ENCODE results near the gene ZSWIM5. TPM values are rescaled to one million over a fixed set of nuclear protein-coding genes. Genes with fewer than 3 reads are reported as not detected.
"Not testable (repeated sequence)": the region's sequence is repeated elsewhere in the genome, so short reads cannot be mapped to it uniquely, and the experiment has no call there.

ZSWIM5 gene
- total and polyA plus RNA-seq, 4 donors = 0.67 to 2.9 (median 1.3) TPM

- Histone ChIP-seq H3K9me3 (ENCODE audit: control insufficient read depth in 4 of 4, low read length in 3 of 4) (no peaks in the 10 kb centered on the region), H3K36me3 (ENCODE audit: control insufficient read depth in 4 of 4, insufficient read depth in 3 of 4, low read depth in 1 of 4, low read length in 3 of 4) (no peaks in the 10 kb centered on the region), H3K27ac (ENCODE audit: low read depth in 1 of 2, low read length in 2 of 2) (no peak overlapping the region), H3K4me1 (ENCODE audit: control insufficient read depth in 4 of 4, insufficient read depth in 4 of 4, low read length in 3 of 4) (peaks cover 0 to 8% (median 4%) of the 10 kb centered on the region in 4 donors), H3K27me3 (ENCODE audit: control insufficient read depth in 4 of 4, insufficient read depth in 4 of 4, low read length in 3 of 4) (no peaks in the 10 kb centered on the region), H3K9ac (ENCODE audit: low read depth in 1 of 2, low read length in 2 of 2) (no peak overlapping the region), H3K4me3 (ENCODE audit: low read depth in 1 of 3, low read length in 3 of 3) (no peak overlapping the region)
- no peak for TF ChIP-seq FOXA2 (IDR thresholded peaks at IDR 0.05)
- no peak for TF ChIP-seq GABPA (IDR thresholded peaks at IDR 0.05 in 1 of 2, conservative IDR thresholded peaks at IDR 0.05 in 1 of 2)
- no peak for TF ChIP-seq ZBTB33 (IDR thresholded peaks at IDR 0.05)
- TF ChIP-seq, protein P1, sequence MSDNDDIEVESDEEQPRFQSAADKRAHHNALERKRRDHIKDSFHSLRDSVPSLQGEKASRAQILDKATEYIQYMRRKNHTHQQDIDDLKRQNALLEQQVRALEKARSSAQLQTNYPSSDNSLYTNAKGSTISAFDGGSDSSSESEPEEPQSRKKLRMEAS (IDR thresholded peaks at IDR 0.05) = no peak
- WGBS = 83% methylated on average over 1 of the region's 1 CpG
- no peak for DNase-seq (ENCODE audit: low spot score)
These were observed 34.8 kb downstream of the ZSWIM5 start for GRCh38 chr1:45171575-45171974.

GRCh38 chr1:45170151-45170742 is 36.2 kb downstream of the ZSWIM5 start:
- 95% methylated on average over 4 of the region's 4 CpGs for WGBS
- DNase-seq (ENCODE audit: low spot score) = no peak
- H3K4me3 ChIP-seq (ENCODE audit: low read depth in 1 of 3, low read length in 3 of 3) = no peak overlapping the region
- H3K36me3 ChIP-seq (ENCODE audit: control insufficient read depth in 4 of 4, insufficient read depth in 3 of 4, low read depth in 1 of 4, low read length in 3 of 4) = no peaks in the 10 kb centered on the region
- H3K9ac ChIP-seq (ENCODE audit: low read depth in 1 of 2, low read length in 2 of 2) = no peak overlapping the region
- H3K27me3 ChIP-seq (ENCODE audit: control insufficient read depth in 4 of 4, insufficient read depth in 4 of 4, low read length in 3 of 4) = no peaks in the 10 kb centered on the region
- peaks cover 0 to 8% (median 4%) of the 10 kb centered on the region in 4 donors for H3K4me1 ChIP-seq (ENCODE audit: control insufficient read depth in 4 of 4, insufficient read depth in 4 of 4, low read length in 3 of 4)
- no peaks in the 10 kb centered on the region for H3K9me3 ChIP-seq (ENCODE audit: control insufficient read depth in 4 of 4, low read length in 3 of 4)
- H3K27ac ChIP-seq (ENCODE audit: low read depth in 1 of 2, low read length in 2 of 2) = no peak overlapping the region
- TF ChIP-seq FOXA2 (IDR thresholded peaks at IDR 0.05) = no peak
- TF ChIP-seq HNF4A (conservative IDR thresholded peaks at IDR 0.05) = no peak
- TF ChIP-seq RAD21 (IDR thresholded peaks at IDR 0.05) = no peak
- no peak for TF ChIP-seq FOXA1 (IDR thresholded peaks at IDR 0.05)
- TF ChIP-seq ZBTB33 (IDR thresholded peaks at IDR 0.05) = no peak
- no peak for TF ChIP-seq YY1 (IDR thresholded peaks at IDR 0.05)
- TF ChIP-seq CTCF (IDR thresholded peaks at IDR 0.05; ENCODE audit: low read depth, low read length, missing input control) = no peak
- no peak for TF ChIP-seq EGR1 (IDR thresholded peaks at IDR 0.05; ENCODE audit: low read depth in 2 of 2)
- TF ChIP-seq, protein P2, sequence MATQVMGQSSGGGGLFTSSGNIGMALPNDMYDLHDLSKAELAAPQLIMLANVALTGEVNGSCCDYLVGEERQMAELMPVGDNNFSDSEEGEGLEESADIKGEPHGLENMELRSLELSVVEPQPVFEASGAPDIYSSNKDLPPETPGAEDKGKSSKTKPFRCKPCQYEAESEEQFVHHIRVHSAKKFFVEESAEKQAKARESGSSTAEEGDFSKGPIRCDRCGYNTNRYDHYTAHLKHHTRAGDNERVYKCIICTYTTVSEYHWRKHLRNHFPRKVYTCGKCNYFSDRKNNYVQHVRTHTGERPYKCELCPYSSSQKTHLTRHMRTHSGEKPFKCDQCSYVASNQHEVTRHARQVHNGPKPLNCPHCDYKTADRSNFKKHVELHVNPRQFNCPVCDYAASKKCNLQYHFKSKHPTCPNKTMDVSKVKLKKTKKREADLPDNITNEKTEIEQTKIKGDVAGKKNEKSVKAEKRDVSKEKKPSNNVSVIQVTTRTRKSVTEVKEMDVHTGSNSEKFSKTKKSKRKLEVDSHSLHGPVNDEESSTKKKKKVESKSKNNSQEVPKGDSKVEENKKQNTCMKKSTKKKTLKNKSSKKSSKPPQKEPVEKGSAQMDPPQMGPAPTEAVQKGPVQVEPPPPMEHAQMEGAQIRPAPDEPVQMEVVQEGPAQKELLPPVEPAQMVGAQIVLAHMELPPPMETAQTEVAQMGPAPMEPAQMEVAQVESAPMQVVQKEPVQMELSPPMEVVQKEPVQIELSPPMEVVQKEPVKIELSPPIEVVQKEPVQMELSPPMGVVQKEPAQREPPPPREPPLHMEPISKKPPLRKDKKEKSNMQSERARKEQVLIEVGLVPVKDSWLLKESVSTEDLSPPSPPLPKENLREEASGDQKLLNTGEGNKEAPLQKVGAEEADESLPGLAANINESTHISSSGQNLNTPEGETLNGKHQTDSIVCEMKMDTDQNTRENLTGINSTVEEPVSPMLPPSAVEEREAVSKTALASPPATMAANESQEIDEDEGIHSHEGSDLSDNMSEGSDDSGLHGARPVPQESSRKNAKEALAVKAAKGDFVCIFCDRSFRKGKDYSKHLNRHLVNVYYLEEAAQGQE (IDR thresholded peaks at IDR 0.05) = no peak

DNA sequence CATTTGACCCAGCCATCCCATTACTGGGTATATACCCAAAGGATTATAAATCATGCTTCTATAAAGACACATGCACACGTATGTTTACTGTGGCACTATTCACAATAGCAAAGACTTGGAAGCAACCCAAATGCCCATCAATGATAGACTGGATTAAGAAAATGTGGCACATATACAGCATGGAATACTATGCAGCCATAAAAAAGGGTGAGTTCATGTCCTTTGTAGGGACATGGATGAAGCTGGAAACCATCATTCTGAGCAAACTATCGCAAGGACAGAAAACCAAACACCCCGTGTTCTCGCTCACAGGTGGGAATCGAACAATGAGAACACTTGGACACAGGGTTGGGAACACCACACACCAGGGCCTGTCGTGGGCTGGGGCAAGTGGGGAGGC is 38.5 kb downstream of the ZSWIM5 start:
- H3K36me3 ChIP-seq (ENCODE audit: control insufficient read depth in 4 of 4, insufficient read depth in 3 of 4, low read depth in 1 of 4, low read length in 3 of 4); H3K27ac ChIP-seq (ENCODE audit: low read depth in 1 of 2, low read length in 2 of 2); H3K9me3 ChIP-seq (ENCODE audit: control insufficient read depth in 4 of 4, low read length in 3 of 4); DNase-seq (ENCODE audit: low spot score); H3K27me3 ChIP-seq (ENCODE audit: control insufficient read depth in 4 of 4, insufficient read depth in 4 of 4, low read length in 3 of 4); H3K4me1 ChIP-seq (ENCODE audit: control insufficient read depth in 4 of 4, insufficient read depth in 4 of 4, low read length in 3 of 4); H3K9ac ChIP-seq (ENCODE audit: low read depth in 1 of 2, low read length in 2 of 2); H3K4me3 ChIP-seq (ENCODE audit: low read depth in 1 of 3, low read length in 3 of 3): not testable (repeated sequence)
- 94% methylated on average over 6 of the region's 6 CpGs for WGBS

DNA sequence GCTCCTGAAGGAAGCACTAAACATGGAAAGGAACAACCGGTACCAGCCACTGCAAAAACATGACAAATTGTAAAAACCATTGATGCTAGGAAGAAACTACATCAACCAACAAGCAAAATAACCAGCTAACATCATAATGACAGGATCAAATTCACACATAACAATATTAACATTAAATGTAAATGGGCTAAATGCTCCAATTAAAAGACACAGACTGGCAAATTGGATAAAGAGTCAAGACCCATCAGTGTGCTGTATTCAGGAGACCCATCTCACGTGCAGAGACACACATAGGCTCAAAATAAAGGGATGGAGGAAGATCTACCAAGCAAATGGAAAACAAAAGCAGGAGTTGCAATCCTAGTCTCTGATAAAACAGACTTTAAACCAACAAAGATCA is 42.1 kb downstream of the ZSWIM5 start:
- H3K36me3 ChIP-seq (ENCODE audit: control insufficient read depth in 4 of 4, insufficient read depth in 3 of 4, low read depth in 1 of 4, low read length in 3 of 4); H3K4me1 ChIP-seq (ENCODE audit: control insufficient read depth in 4 of 4, insufficient read depth in 4 of 4, low read length in 3 of 4); DNase-seq (ENCODE audit: low spot score); H3K27ac ChIP-seq (ENCODE audit: low read depth in 1 of 2, low read length in 2 of 2); H3K9ac ChIP-seq (ENCODE audit: low read depth in 1 of 2, low read length in 2 of 2); H3K9me3 ChIP-seq (ENCODE audit: control insufficient read depth in 4 of 4, low read length in 3 of 4); H3K27me3 ChIP-seq (ENCODE audit: control insufficient read depth in 4 of 4, insufficient read depth in 4 of 4, low read length in 3 of 4); H3K4me3 ChIP-seq (ENCODE audit: low read depth in 1 of 3, low read length in 3 of 3): not testable (repeated sequence)
- WGBS = 95% methylated on average over 2 of the region's 2 CpGs

Data from liver (tissue), 9 donors.